ENCODE results near the gene MDC1.

GRCh38 chr6:30726506-30727413 lies 9.7 kb upstream of the MDC1 start:
- TF ChIP-seq GATA3 (IDR thresholded peaks at IDR 0.05; ENCODE audit: low read depth, low read length) (no peak), GATA2 (IDR thresholded peaks at IDR 0.05; ENCODE audit: low read depth, low read length) (no peak)

All from SH-SY5Y (cell line).